ENCODE results near the gene CANT1. TPM values are rescaled to one million over a fixed set of nuclear protein-coding genes. Genes with fewer than 3 reads are reported as not detected.

CANT1 gene
- total and polyA plus RNA-seq, 2 donors (not counting 1 experiment from before 2014, with no cell fraction given): 39.9 to 46.6 TPM

- Histone ChIP-seq H4K20me1 (ENCODE audit: control insufficient read depth, extremely low read depth, insufficient read depth, low read length) (no peaks in the 10 kb centered on the region), H3K9me3 (ENCODE audit: control insufficient read depth, insufficient read depth, low read depth, low read length) (no peaks in the 10 kb centered on the region), H3K9ac (ENCODE audit: insufficient read depth, low read length) (no peak overlapping the region), H3K4me2 (ENCODE audit: extremely low read depth, insufficient read depth, low read length) (no peak overlapping the region), H3K27me3 (ENCODE audit: control insufficient read depth, insufficient read depth, low read length) (no peaks in the 10 kb centered on the region), H3K36me3 (ENCODE audit: control insufficient read depth, insufficient read depth, low read length) (peaks cover 22% of the 10 kb centered on the region), H3K79me2 (ENCODE audit: control insufficient read depth, insufficient read depth, low read length) (peaks cover 50% of the 10 kb centered on the region), H3K4me3 (replicated peaks in 1 of 4; ENCODE audit: control extremely low read depth in 1 of 4, insufficient read depth in 1 of 4, low read depth in 3 of 4, low read length in 4 of 4) (no peak overlapping the region), H2AFZ (ENCODE audit: low read length) (no peak overlapping the region), H3K27ac (ENCODE audit: insufficient read depth, low read length) (no peak overlapping the region), H3K4me1 (ENCODE audit: control insufficient read depth, extremely low read depth, insufficient read depth, low read length) (no peaks in the 10 kb centered on the region)
- TF ChIP-seq, protein P1, sequence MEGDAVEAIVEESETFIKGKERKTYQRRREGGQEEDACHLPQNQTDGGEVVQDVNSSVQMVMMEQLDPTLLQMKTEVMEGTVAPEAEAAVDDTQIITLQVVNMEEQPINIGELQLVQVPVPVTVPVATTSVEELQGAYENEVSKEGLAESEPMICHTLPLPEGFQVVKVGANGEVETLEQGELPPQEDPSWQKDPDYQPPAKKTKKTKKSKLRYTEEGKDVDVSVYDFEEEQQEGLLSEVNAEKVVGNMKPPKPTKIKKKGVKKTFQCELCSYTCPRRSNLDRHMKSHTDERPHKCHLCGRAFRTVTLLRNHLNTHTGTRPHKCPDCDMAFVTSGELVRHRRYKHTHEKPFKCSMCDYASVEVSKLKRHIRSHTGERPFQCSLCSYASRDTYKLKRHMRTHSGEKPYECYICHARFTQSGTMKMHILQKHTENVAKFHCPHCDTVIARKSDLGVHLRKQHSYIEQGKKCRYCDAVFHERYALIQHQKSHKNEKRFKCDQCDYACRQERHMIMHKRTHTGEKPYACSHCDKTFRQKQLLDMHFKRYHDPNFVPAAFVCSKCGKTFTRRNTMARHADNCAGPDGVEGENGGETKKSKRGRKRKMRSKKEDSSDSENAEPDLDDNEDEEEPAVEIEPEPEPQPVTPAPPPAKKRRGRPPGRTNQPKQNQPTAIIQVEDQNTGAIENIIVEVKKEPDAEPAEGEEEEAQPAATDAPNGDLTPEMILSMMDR (conservative IDR thresholded peaks at IDR 0.05 in 1 of 2, IDR thresholded peaks at IDR 0.05 in 1 of 2; ENCODE audit: low read depth in 1 of 2, low read length in 2 of 2): no peak
- no peak for TF ChIP-seq EZH2 (IDR thresholded peaks at IDR 0.05; ENCODE audit: low read length, missing control alignments)
- DNase-seq (ENCODE audit: low read depth in 2 of 2): no peak
Measured at GRCh38 chr17:78999056-78999768, 10.4 kb downstream of the CANT1 start.

GRCh38 chr17:78998311-78999055 is 11.1 kb downstream of the CANT1 start:
- H3K9ac ChIP-seq (ENCODE audit: insufficient read depth, low read length): no peak overlapping the region
- peaks cover 28% of the 10 kb centered on the region for H3K36me3 ChIP-seq (ENCODE audit: control insufficient read depth, insufficient read depth, low read length)
- H2AFZ ChIP-seq (ENCODE audit: low read length): no peak overlapping the region
- H4K20me1 ChIP-seq (ENCODE audit: control insufficient read depth, extremely low read depth, insufficient read depth, low read length): no peaks in the 10 kb centered on the region
- H3K79me2 ChIP-seq (ENCODE audit: control insufficient read depth, insufficient read depth, low read length): peaks cover 47% of the 10 kb centered on the region
- H3K27ac ChIP-seq (ENCODE audit: insufficient read depth, low read length): no peak overlapping the region
- DNase-seq (ENCODE audit: low read depth in 2 of 2): no peak
- H3K27me3 ChIP-seq (ENCODE audit: control insufficient read depth, insufficient read depth, low read length): no peaks in the 10 kb centered on the region
- H3K4me2 ChIP-seq (ENCODE audit: extremely low read depth, insufficient read depth, low read length): no peak overlapping the region
- no peaks in the 10 kb centered on the region for H3K4me1 ChIP-seq (ENCODE audit: control insufficient read depth, extremely low read depth, insufficient read depth, low read length)
- no peak overlapping the region for H3K4me3 ChIP-seq (replicated peaks in 1 of 4; ENCODE audit: control extremely low read depth in 1 of 4, insufficient read depth in 1 of 4, low read depth in 3 of 4, low read length in 4 of 4)
- H3K9me3 ChIP-seq (ENCODE audit: control insufficient read depth, insufficient read depth, low read depth, low read length): no peaks in the 10 kb centered on the region
- no peak for TF ChIP-seq EZH2 (IDR thresholded peaks at IDR 0.05; ENCODE audit: low read length, missing control alignments)
- TF ChIP-seq, protein P1 (conservative IDR thresholded peaks at IDR 0.05 in 1 of 2, IDR thresholded peaks at IDR 0.05 in 1 of 2; ENCODE audit: low read depth in 1 of 2, low read length in 2 of 2): no peak

DNA sequence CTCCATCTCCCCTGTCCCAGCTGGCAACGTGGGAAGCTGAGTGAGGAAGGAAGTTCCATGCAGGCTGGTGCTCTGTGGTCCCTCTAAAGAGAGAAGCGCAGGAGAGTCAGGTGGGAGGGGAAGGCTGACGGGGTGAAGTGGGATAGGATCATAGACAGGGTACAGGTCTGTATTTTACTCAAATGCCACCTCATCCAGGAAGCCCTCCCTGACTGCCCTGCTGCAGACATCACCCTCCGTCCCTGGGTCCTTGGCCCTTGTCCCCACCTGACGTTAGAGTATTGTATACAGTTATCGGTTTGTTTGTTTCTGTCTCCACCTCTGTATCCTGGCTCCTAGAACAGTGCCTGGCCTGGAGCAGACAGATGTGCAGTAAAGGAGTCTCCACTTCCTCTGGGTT is 11.7 kb downstream of the CANT1 start:
- no peaks in the 10 kb centered on the region for H3K4me1 ChIP-seq (ENCODE audit: control insufficient read depth, extremely low read depth, insufficient read depth, low read length)
- H3K4me3 ChIP-seq (replicated peaks in 1 of 4; ENCODE audit: control extremely low read depth in 1 of 4, insufficient read depth in 1 of 4, low read depth in 3 of 4, low read length in 4 of 4): no peak overlapping the region
- H4K20me1 ChIP-seq (ENCODE audit: control insufficient read depth, extremely low read depth, insufficient read depth, low read length): no peaks in the 10 kb centered on the region
- no peak overlapping the region for H3K27ac ChIP-seq (ENCODE audit: insufficient read depth, low read length)
- no peak overlapping the region for H3K9ac ChIP-seq (ENCODE audit: insufficient read depth, low read length)
- no peak for DNase-seq (ENCODE audit: low read depth in 2 of 2)
- no peak overlapping the region for H3K4me2 ChIP-seq (ENCODE audit: extremely low read depth, insufficient read depth, low read length)
- H3K9me3 ChIP-seq (ENCODE audit: control insufficient read depth, insufficient read depth, low read depth, low read length): no peaks in the 10 kb centered on the region
- H3K27me3 ChIP-seq (ENCODE audit: control insufficient read depth, insufficient read depth, low read length): no peaks in the 10 kb centered on the region
- peaks cover 44% of the 10 kb centered on the region for H3K79me2 ChIP-seq (ENCODE audit: control insufficient read depth, insufficient read depth, low read length)
- H2AFZ ChIP-seq (ENCODE audit: low read length): no peak overlapping the region
- TF ChIP-seq, protein P1 (conservative IDR thresholded peaks at IDR 0.05 in 1 of 2, IDR thresholded peaks at IDR 0.05 in 1 of 2; ENCODE audit: low read depth in 1 of 2, low read length in 2 of 2): no peak
- TF ChIP-seq EZH2 (IDR thresholded peaks at IDR 0.05; ENCODE audit: low read length, missing control alignments): no peak
- H3K36me3 ChIP-seq (ENCODE audit: control insufficient read depth, insufficient read depth, low read length): peaks cover 30% of the 10 kb centered on the region
